HTERT RPE-1 (cell line): ENCODE data around the gene MCRIP1.

Experiments
- in situ Hi-C: fragments of 300-500 bp; cut with MboI; formaldehyde crosslinking; loops from 4 replicates; pipeline ENCODE4 v1.14.3; 2020; ENCODE audit warnings: low sequenced_read_pairs

Gene MCRIP1

DNA sequence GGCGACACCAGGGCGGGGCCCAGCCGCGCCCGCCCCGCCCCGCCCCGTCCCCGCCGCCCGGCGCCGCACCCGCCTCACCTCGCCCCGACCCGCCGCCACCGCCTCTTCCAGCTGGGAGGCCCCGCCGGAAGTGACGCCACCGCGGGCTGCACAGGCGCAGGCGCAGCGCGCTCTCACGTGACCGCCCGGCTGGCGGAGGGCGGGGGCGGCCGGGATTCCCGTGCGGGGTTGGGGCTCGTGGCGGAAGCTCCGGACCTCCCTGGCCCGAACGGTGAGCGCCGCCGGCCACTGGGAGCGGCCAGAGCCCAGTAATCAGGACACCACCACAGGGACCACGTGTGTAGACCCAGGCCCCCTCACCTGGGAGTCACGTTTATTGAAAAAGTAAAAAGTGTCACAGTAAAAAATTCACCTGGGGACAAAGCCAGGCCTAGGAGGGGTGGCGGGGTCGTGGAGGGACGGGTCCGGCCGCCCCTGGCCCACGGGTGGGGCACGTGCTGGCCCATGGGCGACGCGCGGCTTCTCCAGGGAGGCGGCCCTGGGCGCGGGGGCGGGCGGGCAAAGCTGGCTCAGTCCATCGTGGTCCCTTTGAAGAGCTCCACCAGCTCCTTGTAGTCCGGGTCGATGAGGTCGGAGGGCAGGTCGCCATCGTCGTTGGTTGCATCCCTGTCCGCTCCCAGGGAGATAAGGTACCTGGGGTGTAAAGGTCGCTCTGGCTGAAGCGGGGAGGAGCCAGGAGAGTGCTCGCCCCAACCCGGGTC is at the start of gene MCRIP1:
Gene MCRIP1, minus strand, starts transcription at position 132 of the 761 bp plus-strand sequence. CDS start 8,785 bp downstream, outside the sequence.
- in situ Hi-C loops, result no loop called here

GRCh38 chr17:81879121-81879520 is 46.0 kb upstream of the MCRIP1 start:
- in situ Hi-C loops, result no loop called here

- in situ Hi-C loops, result no loop called here
Measured at GRCh38 chr17:81878294-81878693, 45.2 kb upstream of the MCRIP1 start.

GRCh38 chr17:81877569-81877968 is 44.5 kb upstream of the MCRIP1 start:
- in situ Hi-C loops, result no loop called here

DNA sequence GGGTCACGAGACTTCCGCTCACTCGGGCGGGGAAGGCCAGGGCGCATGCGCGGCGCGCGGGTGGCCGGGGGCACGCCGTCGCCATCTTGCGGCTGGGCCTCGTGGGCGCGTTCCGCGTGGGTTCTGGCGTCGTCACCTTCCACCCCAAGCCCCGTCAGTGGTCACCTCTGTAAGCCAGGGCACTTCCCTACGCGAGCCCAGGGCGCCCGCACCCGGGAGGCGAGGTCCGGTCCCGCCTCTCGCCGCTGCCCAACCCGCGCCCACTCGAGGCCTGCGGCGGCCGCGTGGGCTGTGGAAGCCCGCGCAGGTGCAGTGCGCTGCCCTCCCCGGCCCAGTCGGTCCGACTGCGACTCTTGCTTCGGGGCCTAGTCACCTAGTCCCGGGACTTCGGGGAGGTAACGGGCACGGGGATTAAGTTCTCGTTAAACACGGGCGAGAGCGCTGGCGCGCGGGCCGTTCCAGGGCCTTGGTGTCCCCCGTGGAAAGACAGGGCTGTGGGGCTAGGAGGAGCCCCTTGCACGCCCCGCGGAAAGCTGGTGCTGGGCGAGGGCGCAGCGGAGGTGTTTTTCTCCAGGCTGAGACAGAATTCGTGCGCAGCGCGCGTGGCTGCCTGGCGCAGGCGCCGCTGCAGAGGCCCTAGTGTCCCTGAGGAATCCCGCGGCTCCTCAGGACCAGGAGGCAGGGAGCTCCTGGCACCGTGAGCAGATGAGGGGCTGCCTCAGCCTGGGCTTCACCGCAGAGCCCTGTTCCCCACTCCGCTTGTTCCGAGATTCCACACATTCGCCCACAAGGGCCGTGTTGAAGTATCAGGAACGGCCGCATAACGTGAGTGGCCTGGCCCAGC is 38.5 kb upstream of the MCRIP1 start:
- in situ Hi-C loops, result no loop called here

DNA sequence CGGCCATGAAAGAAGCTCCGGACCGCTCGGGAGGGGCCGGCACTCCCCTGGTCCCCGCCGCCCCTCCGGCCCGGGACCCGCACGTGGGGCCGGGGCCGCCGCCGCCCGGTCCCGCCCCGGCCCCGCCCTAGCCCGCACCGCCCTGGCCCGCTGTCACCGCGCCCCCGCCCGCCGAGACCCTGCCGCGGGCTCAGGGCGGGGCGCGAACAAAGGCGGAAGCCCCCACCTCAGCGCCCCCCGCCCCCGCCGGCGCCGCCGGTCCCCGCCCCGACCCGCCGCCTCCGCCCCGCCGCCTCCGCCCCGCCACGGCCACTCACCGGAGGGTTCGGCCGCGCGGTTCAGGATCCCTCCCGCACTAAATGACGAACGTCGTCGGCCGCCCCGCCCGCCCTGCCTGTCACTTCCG is 37.9 kb upstream of the MCRIP1 start, which contains the start of gene ARHGDIA:
Gene ARHGDIA, minus strand, starts transcription at position 357 of the 406 bp plus-strand sequence. CDS start 1,407 bp downstream, outside the sequence.
- in situ Hi-C loops, result no loop called here

DNA sequence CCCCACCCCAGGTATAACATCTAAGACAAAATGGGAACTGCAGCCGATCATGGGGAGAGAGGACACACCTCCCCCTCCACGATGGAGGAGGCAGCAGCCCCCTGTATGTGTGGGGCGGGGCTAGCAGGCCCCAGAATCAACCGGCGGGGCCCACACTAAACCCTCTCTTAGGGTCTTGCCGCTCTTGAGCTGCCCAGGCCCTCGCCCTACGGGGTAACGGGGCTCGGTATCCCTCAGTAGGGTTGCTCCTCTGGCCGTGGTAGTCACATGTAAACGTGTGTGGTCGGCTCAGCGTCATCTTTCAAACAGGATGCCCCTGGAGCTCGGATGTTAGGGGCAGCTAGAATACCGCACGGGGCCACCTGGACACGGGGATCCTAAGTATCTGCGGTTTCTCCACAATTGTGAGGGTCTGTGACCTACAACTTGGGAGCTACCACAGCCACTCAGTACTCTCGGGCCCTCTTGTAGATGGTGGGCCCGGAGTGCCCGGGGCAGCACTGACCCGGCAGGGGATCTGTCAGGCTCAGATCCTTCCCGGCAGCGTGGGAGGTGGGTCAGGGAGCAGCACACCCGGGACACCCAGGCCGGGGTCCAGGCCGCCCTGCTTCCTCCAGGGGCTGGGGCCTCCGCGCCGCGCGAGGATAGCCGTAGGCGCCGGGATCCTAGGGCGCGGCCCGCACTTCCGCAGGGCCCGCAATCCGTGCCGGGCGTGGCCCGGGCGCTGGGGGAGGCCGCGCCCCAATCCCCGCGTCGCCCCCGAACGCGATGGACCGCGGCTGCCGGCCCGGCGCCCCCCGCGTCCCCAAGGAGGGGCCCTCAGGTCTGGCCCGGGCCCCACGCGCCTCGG is 37.3 kb upstream of the MCRIP1 start:
- in situ Hi-C loops, result no loop called here

GRCh38 chr17:81869221-81870130 is 36.4 kb upstream of the MCRIP1 start:
- in situ Hi-C loops, result no loop called here

- in situ Hi-C loops, result no loop called here
Measured at GRCh38 chr17:81868674-81869220, 35.7 kb upstream of the MCRIP1 start.

GRCh38 chr17:81867991-81868673 is 35.0 kb upstream of the MCRIP1 start:
- in situ Hi-C loops, result no loop called here

GRCh38 chr17:81867170-81867990 is 34.3 kb upstream of the MCRIP1 start:
- in situ Hi-C loops, result no loop called here

- in situ Hi-C loops, result no loop called here
Measured at GRCh38 chr17:81866440-81867169, 33.5 kb upstream of the MCRIP1 start.

- in situ Hi-C loops, result no loop called here
Measured at GRCh38 chr17:81865733-81866439, 32.8 kb upstream of the MCRIP1 start.

GRCh38 chr17:81865358-81865732 is 32.3 kb upstream of the MCRIP1 start:
- in situ Hi-C loops, result no loop called here

- in situ Hi-C loops, result no loop called here
Measured at GRCh38 chr17:81863833-81864768, 31.0 kb upstream of the MCRIP1 start.

GRCh38 chr17:81863123-81863675 is 30.1 kb upstream of the MCRIP1 start:
- in situ Hi-C loops, result no loop called here
